Neural cell (in vitro differentiated cells): ENCODE measurements around the gene BTBD17.

ENCODE experiments used
- EP300 ChIP-seq: fragments of 450-650 bp; conservative IDR thresholded peaks from 2 replicates; pipeline ENCODE4 v1.6.1; 2014; ENCODE audit warnings: antibody characterized with exemption, mild to moderate bottlenecking, moderate library complexity; ENCODE audit not compliant: poor library complexity, severe bottlenecking
- RAD21 ChIP-seq: fragments of 450-650 bp; conservative IDR thresholded peaks from 2 replicates; pipeline ENCODE4 v1.6.1; 2014; ENCODE audit warnings: antibody characterized with exemption, mild to moderate bottlenecking, moderate library complexity
- SMC3 ChIP-seq: fragments of 450-650 bp; conservative IDR thresholded peaks from 2 replicates; pipeline ENCODE4 v1.6.1; 2014; ENCODE audit warnings: antibody characterized with exemption, mild to moderate bottlenecking, moderate library complexity; ENCODE audit not compliant: poor library complexity
- TF ChIP-seq, protein P1 (sequence below): fragments of 450-650 bp; IDR thresholded peaks from 2 replicates; pipeline ENCODE4 v1.5.1; 2014; ENCODE audit warnings: antibody characterized with exemption, mild to moderate bottlenecking, moderate library complexity; ENCODE audit not compliant: poor library complexity, severe bottlenecking

DNA sequence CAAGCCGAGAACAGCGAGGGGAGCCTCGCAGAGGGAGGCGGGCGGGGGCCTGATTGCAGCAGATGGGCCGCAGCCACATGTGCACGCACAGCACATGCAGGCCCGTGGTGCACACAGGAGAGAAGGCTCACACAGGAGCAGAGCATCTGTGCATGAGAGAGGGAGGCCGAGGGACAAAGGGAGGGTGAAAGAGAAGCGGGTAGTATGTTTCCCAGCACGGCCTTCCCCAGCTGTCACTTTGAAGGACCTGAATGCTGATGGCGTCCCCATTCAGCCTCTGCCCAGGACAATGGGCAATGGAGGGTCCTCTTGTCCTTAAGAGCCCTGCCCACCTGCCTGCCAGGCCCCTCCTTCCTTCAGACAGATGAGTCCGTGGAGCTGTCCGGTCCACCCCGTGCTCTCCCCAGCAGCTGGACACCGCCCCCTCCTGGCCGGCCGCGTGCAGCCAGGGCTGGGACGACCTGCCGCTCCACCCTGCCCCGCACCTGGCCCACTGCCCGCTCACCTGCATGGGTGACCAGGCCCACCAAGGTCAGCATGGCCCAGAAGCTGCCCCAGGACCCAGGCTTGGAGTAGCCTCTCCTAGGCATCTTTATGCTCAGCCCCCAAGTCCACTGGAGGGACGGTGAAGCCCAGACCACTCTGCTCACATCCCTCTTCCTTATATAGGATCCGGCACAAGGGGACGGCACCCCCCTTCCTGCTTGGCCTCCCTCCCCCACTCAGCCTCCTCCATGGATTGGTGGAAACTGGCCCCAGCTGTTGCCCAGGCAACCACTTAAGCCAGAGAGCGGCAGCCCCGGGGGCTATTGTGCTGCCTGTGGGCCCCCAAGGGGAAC is at the start of gene BTBD17:
- TF ChIP-seq, protein P1, sequence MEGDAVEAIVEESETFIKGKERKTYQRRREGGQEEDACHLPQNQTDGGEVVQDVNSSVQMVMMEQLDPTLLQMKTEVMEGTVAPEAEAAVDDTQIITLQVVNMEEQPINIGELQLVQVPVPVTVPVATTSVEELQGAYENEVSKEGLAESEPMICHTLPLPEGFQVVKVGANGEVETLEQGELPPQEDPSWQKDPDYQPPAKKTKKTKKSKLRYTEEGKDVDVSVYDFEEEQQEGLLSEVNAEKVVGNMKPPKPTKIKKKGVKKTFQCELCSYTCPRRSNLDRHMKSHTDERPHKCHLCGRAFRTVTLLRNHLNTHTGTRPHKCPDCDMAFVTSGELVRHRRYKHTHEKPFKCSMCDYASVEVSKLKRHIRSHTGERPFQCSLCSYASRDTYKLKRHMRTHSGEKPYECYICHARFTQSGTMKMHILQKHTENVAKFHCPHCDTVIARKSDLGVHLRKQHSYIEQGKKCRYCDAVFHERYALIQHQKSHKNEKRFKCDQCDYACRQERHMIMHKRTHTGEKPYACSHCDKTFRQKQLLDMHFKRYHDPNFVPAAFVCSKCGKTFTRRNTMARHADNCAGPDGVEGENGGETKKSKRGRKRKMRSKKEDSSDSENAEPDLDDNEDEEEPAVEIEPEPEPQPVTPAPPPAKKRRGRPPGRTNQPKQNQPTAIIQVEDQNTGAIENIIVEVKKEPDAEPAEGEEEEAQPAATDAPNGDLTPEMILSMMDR = peak; percentile 72
- TF ChIP-seq RAD21 (peak; percentile 56), EP300 (no peak), SMC3 (peak; percentile 59)
